Left renal cortex interstitium (tissue), 4 donors: Measurements from ENCODE around the gene TIPARP. TPM values are rescaled to one million over a fixed set of nuclear protein-coding genes. Genes with fewer than 3 reads are reported as not detected.
"Not testable (repeated sequence)": the region's sequence is repeated elsewhere in the genome, so short reads cannot be mapped to it uniquely, and the experiment has no call there.

Experiments
- DNase-seq, 4 donors: peaks; one replicate each; pipeline ENCODE4 v3.0.0-alpha.2; 2013; ENCODE audit warnings: low read depth in 4 of 4, low spot score in 2 of 4, missing footprints in 1 of 4
- polyA plus RNA-seq, 4 donors: library from polyadenylated mRNA; unstranded; fragments of 120-200 nt; gene quantifications; one replicate each; pipeline ENCODE4 v1.2.1, GENCODE V29; 2013; ENCODE audit not compliant: insufficient read length in 4 of 4

Gene TIPARP
- polyA plus RNA-seq, 4 donors: 19.2 to 30.2 (median 22.5) TPM

DNA sequence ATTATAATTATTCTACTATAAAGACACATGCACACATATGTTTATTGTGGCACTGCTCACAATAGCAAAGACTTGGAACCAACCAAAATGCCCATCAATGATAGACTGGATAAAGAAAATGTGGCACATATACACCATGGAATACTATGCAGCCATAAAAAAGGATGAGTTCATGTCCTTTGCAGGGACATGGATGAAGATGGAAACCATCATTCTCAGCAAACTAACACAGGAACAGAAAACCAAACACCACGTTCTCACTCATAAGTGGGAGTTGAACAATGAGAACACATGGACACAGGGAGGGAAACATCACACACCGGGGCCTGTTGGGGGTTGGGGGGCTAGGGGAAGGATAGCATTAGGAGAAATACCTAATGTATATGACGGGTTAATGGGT is 62.7 kb downstream of the TIPARP start:
- DNase-seq: not testable (repeated sequence)

DNA sequence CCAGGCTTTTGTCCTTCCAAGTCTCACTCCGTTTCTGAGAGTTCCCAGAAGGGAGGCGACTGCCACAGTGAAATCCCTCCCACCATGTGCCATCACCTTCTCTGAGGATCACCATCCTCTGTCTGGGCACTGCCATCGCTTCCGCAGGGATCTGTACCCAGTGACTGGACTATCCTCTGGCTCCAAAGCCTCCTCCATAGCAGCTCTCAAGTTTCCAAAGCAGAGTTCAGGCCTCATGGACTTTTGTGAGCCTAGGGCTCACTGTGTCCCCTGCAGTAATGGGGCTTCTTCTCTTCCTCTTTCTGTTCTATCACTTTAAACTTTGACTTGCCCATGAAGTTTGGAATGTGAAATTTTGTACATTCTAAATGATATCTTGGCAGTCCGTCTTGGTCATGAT is 63.9 kb downstream of the TIPARP start:
- DNase-seq: no peak

- DNase-seq: no peak
Observed at GRCh38 chr3:156739976-156740375, 65.6 kb downstream of the TIPARP start.

GRCh38 chr3:156740581-156740980 is 66.2 kb downstream of the TIPARP start:
- DNase-seq: not testable (repeated sequence)

- DNase-seq: no peak
Observed at GRCh38 chr3:156741935-156742334, 67.5 kb downstream of the TIPARP start.

GRCh38 chr3:156742401-156742800 is 68.0 kb downstream of the TIPARP start:
- DNase-seq: no peak

DNA sequence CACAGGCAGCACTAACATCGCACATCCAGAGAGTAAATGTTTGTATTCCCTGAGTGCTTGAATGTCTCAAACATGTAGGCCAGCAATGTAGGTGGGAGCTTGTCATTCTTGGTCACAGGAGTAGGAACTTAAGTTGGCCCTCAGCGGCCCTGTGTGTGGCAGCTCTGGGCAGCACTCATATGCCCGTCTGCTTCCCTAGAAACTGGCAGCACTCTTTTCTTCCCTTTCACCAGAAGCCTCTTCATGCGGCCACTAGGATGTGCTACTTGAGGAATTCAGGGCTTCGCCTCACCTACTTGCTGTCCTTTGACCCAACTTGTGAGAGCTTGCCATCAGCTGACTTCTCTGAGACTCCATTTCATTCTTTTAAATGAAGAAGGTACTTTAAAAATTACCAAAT is 69.5 kb downstream of the TIPARP start:
- no peak for DNase-seq

DNA sequence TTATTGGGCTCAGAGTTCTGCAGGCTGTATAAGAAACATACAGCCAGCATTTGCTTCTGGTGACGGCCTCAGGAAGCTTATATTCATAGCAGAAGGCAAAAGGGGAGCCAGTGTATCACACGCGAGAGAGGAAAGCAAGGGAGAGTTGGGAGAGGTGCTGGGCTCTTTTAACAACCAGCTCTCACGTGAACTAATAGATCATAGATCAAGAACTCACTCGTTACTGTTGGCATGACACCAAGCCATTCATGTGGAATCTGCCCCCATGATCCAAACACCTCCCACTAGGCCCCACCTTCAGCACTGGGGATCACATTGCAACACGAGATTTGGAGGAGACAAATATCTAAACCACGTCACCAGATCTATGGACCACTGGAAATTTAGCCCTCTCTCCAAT is 70.2 kb downstream of the TIPARP start:
- no peak for DNase-seq

DNA sequence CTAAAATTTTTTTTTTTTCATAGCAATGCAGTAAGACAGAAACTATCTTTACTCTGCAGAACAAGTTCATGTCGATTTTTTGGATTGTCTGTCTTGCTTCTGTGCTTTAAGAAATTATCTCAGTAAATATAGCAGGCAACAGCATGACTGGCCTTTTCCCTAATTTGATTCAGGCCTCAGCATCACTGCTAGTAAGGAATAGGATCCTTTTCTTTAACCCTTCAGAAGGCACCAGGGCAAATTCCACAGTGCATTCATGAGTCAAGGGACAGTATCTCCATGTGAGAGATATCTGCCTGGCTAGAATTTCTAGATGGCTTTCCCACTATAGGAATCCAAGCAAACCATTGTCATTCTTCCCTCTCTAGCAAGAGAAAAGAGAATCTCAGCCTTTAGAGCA is 71.4 kb downstream of the TIPARP start:
- DNase-seq: no peak

DNA sequence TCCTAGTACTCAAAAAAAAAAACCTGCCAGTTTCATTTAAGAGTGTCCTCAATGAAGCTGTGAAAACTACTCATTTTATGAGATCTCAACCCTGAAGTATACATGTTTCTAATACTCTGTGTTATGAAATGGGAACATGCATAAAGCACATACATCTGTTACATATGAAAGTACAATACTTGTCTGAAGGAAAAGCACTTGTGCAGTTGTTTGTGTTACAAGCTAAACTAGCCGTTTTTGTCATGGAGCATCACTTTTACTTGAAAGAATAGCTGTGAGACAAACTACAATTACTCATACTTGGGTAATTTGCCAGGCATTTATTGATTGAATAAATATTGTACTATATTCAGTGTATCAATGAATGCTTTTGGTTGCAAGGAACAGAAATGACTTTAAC is 72.7 kb downstream of the TIPARP start:
- no peak for DNase-seq

- no peak for DNase-seq
Observed at GRCh38 chr3:156749244-156749643, 74.9 kb downstream of the TIPARP start.

GRCh38 chr3:156750191-156750873 is 75.9 kb downstream of the TIPARP start:
- DNase-seq: no peak

DNA sequence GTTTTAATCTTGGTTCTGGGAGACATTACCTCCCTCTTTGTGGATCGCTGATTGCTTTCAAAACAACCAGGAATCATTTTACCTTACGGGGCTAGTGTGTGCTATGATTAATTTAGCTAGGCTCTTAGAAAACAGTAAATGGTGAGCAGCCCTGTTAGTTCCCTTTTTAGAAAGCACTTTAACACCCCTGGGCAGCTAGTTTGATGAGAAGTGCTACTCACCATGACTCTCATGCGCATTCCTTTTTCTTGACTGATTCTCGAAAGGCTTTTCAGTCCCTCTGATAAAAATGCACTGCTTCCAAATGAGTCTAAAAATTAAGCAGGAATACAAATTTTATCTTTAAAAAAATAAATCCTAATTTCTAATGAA is 76.5 kb downstream of the TIPARP start:
- no peak for DNase-seq

DNA sequence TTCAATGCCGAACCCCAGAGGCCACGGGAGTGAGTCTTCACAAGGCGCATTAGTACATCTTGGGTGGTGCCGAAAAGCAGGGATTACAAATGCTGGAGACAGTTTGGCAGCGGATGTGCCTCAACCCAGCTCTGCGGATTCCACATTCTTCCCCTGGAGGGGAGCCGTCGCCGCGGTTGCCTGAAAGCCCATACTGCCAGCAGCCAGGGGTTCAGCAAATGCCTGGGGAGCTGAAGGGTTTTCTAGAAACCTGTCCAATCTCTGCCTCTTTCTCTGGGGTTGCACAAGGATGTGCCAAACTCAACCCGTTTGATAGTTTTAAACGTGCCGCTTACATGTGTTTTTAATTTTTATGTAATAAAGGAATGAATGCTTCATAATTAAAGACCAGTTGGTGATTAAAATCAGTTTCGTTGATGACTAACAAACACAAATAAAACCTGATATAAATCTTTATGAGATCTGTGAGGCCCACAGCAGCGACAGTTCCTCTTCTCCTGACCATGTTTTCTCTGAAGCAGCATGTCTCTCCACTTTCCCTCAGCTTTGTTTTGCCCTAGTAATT is 77.2 kb downstream of the TIPARP start:
- DNase-seq: no peak

Other genes starting within 250 kb of the TIPARP start
- gene SSR3, start 119.5 kb upstream of the TIPARP start, polyA plus RNA-seq: 100 to 1,000 TPM; 123 to 155 (median 146) TPM
- 1 to 10 TPM; 1.9 to 4.6 (median 2.4) TPM for gene LEKR1, start 151.8 kb downstream of the TIPARP start, polyA plus RNA-seq